Spleen (tissue), 11 donors: ENCODE measurements around the gene CD200R1. TPM values are rescaled to one million over a fixed set of nuclear protein-coding genes. Genes with fewer than 3 reads are reported as not detected.

ENCODE experiments used
- DNase-seq: peaks from one replicate; pipeline ENCODE4 v3.0.0-alpha.2; 2020
- H3K27ac ChIP-seq, 8 donors: fragments of 200-600 bp; sonication (generic) in 7 of 8; 1 replicate in 4 of 8; 2 replicates in 4 of 8; pipeline versions ENCODE4 v1.5.0 to v1.8.0; 2016 to 2021; ENCODE audit warnings: inconsistent platforms in 4 of 8, mild to moderate bottlenecking in 4 of 8, moderate library complexity in 1 of 8
- H3K27me3 ChIP-seq, 7 donors: fragments of 200-600 bp; sonication (generic) in 6 of 7; replicated peaks in 1 of 7; 1 replicate in 4 of 7; 2 replicates in 3 of 7; pipeline versions ENCODE4 v1.5.0 to v1.8.0; 2016 to 2021; ENCODE audit warnings: inconsistent platforms in 3 of 7, mild to moderate bottlenecking in 1 of 7
- H3K36me3 ChIP-seq, 6 donors: fragments of 200-600 bp; sonication (generic) in 5 of 6; 1 replicate in 4 of 6; 2 replicates in 2 of 6; pipeline versions ENCODE4 v1.5.0 to v1.8.0; 2016 to 2021; ENCODE audit warnings: inconsistent platforms in 2 of 6
- H3K4me1 ChIP-seq, 6 donors: fragments of 200-600 bp; sonication (generic) in 5 of 6; 1 replicate in 3 of 6; 2 replicates in 3 of 6; pipeline versions ENCODE4 v1.5.0 to v1.8.0; 2016 to 2021; ENCODE audit warnings: inconsistent platforms in 3 of 6
- H3K4me3 ChIP-seq, 8 donors: fragments of 200-600 bp; sonication (generic) in 7 of 8; 1 replicate in 4 of 8; 2 replicates in 4 of 8; pipeline versions ENCODE4 v1.5.0 to v1.8.0; 2016 to 2021; ENCODE audit warnings: inconsistent platforms in 4 of 8, mild to moderate bottlenecking in 4 of 8, moderate library complexity in 2 of 8
- H3K9me3 ChIP-seq, 8 donors: fragments of 200-600 bp; sonication (generic) in 7 of 8; 1 replicate in 4 of 8; 2 replicates in 4 of 8; pipeline versions ENCODE4 v1.5.0 to v1.8.0; 2016 to 2021; ENCODE audit warnings: inconsistent platforms in 4 of 8
- CTCF ChIP-seq, 11 experiments: fragments of 200-600 bp in 7 of 11; fragments of 450-650 bp in 4 of 11; sonication (generic) in 4 of 11; IDR thresholded peaks in 8 of 11; conservative IDR thresholded peaks in 3 of 11; 1 replicate in 7 of 11; 2 replicates in 4 of 11; pipeline versions ENCODE4 v1.4.0 to v1.8.0; 2016 to 2021; ENCODE audit warnings: antibody characterized with exemption in 11 of 11, inconsistent platforms in 4 of 11, mild to moderate bottlenecking in 1 of 11
- POLR2A ChIP-seq, 3 donors: fragments of 450-650 bp; IDR thresholded peaks; one replicate each; pipeline ENCODE4 v1.5.1; 2017; ENCODE audit warnings: antibody characterized with exemption in 3 of 3, mild to moderate bottlenecking in 1 of 3
- POLR2AphosphoS5 ChIP-seq, 3 donors: sonication (generic); formaldehyde crosslinking; IDR thresholded peaks; one replicate each; pipeline ENCODE4 v1.5.1; 2017; ENCODE audit warnings: antibody characterized with exemption in 3 of 3
- WGBS, 5 donors: extraction: QIAGEN DNeasy Blood & Tissue Kit in 3 of 5; methylation state at CpG; one replicate each; pipeline versions ENCODE4 v1.1.5 to v1.1.7; 2013 to 2018; 5-methylcytosine and 5-hydroxymethylcytosine counted together
- intact Hi-C: fragments of 100-400 bp; cut with DNase I; formaldehyde crosslinking; loops from one replicate; pipeline ENCODE4 v1.15.0; 2023; ENCODE audit warnings: low total_unique reads
- polyA plus RNA-seq, 3 donors: library from polyadenylated mRNA; stranded (reverse); fragments of 200-250 nt; gene quantifications; one replicate each; pipeline ENCODE4 v1.2.1, GENCODE V29; 2013
- total RNA-seq, 7 donors: library from RNA; depleted of rRNA in 3 of 7; stranded (reverse); fragments of >200 nt in 3 of 7; fragmentation: NEBNext Ultra II Directional in 4 of 7; extraction: Animal tissue kit (Norgen Biotek cat#: 25700) in 4 of 7; gene quantifications; one replicate each; pipeline versions ENCODE4 v1.1.0 to v1.2.1, GENCODE V29; 2016 to 2021
- donor health status: healthy with polysubstance abuse.
- donor health status: DM: no; HTN: no; CAD: no; lungs with moderate emphysema.
- donor health status: DM: no; HTN: no; CAD: no.
- donor health status: Bipolar disorder and iron deficiency.
- donor health status: healthy.
- donor health status: DM: no; HTN: no; CAD: no.
- donor health status: DM: yes; HTN: yes; CAD: no.

CD200R1 gene
- total and polyA plus RNA-seq, 10 donors, result 0.91 to 14.0 (median 9.9) TPM

GRCh38 chr3:113018536-113019181, 43.8 kb upstream of the CD200R1 start:
- H3K36me3 ChIP-seq, result peaks cover 0 to 38% (median 20%) of the 10 kb centered on the region in 6 donors
- peaks cover 23 to 76% (median 38%) of the 10 kb centered on the region in 6 donors for H3K4me1 ChIP-seq
- H3K4me3 ChIP-seq, result peak overlapping the region; percentile 73 to 87 (median 78)
- no peak for TF ChIP-seq POLR2AphosphoS5 (IDR thresholded peaks at IDR 0.05)
- TF ChIP-seq CTCF (IDR thresholded peaks at IDR 0.05 in 8 of 11, conservative IDR thresholded peaks at IDR 0.05 in 3 of 11), result no peak
- no peak for TF ChIP-seq POLR2A (IDR thresholded peaks at IDR 0.05)
- H3K9me3 ChIP-seq, result no peaks in the 10 kb centered on the region
- intact Hi-C loops, result no loop called here
- 4 to 10% (median 7%) methylated on average over 13 of the region's 13 CpGs for WGBS, 5 donors
- no peak for DNase-seq
- H3K27me3 ChIP-seq, result no peaks in the 10 kb centered on the region
- peak overlapping the region; percentile 90 to 96 (median 92) for H3K27ac ChIP-seq

- intact Hi-C loops, result no loop called here
- no peak overlapping the region for H3K4me3 ChIP-seq
- H3K9me3 ChIP-seq, result no peaks in the 10 kb centered on the region
- no peak for DNase-seq
- H3K4me1 ChIP-seq, result peaks cover 10 to 67% (median 23%) of the 10 kb centered on the region in 6 donors
- no peak overlapping the region for H3K27ac ChIP-seq
- peaks cover 0 to 88% (median 55%) of the 10 kb centered on the region in 6 donors for H3K36me3 ChIP-seq
- no peak for TF ChIP-seq POLR2A (IDR thresholded peaks at IDR 0.05)
- TF ChIP-seq POLR2AphosphoS5 (IDR thresholded peaks at IDR 0.05), result no peak
- no peak for TF ChIP-seq CTCF (IDR thresholded peaks at IDR 0.05 in 8 of 11, conservative IDR thresholded peaks at IDR 0.05 in 3 of 11)
- no peaks in the 10 kb centered on the region for H3K27me3 ChIP-seq
Measured at GRCh38 chr3:113013593-113013992, 38.7 kb upstream of the CD200R1 start.

GRCh38 chr3:113008117-113008516, 33.2 kb upstream of the CD200R1 start:
- 77 to 93% (median 84%) methylated on average over 3 of the region's 3 CpGs for whole genome bisulfite sequencing, 5 donors
- intact Hi-C loops, result no loop called here
- no peak overlapping the region for H3K27ac ChIP-seq
- no peak for DNase-seq
- peaks cover 0 to 45% (median 2%) of the 10 kb centered on the region in 6 donors for H3K4me1 ChIP-seq
- H3K27me3 ChIP-seq, result no peaks in the 10 kb centered on the region
- no peaks in the 10 kb centered on the region for H3K9me3 ChIP-seq
- no peak overlapping the region for H3K4me3 ChIP-seq
- TF ChIP-seq POLR2AphosphoS5 (IDR thresholded peaks at IDR 0.05) (no peak), POLR2A (IDR thresholded peaks at IDR 0.05) (no peak), CTCF (IDR thresholded peaks at IDR 0.05 in 8 of 11, conservative IDR thresholded peaks at IDR 0.05 in 3 of 11) (no peak)
- peaks cover 0 to 100% (median 70%) of the 10 kb centered on the region in 6 donors for H3K36me3 ChIP-seq

GRCh38 chr3:113006359-113007056, 31.6 kb upstream of the CD200R1 start:
- intact Hi-C loops, result no loop called here
- peaks cover 0 to 100% (median 70%) of the 10 kb centered on the region in 6 donors for H3K36me3 ChIP-seq
- TF ChIP-seq POLR2AphosphoS5 (IDR thresholded peaks at IDR 0.05) (no peak), POLR2A (IDR thresholded peaks at IDR 0.05) (no peak), CTCF (IDR thresholded peaks at IDR 0.05 in 8 of 11, conservative IDR thresholded peaks at IDR 0.05 in 3 of 11) (no peak)

More at GRCh38 chr3:113006359-113007056, 31.6 kb upstream of the CD200R1 start:
- H3K4me3 ChIP-seq, result no peak overlapping the region
- DNase-seq, result no peak
- no peaks in the 10 kb centered on the region for H3K27me3 ChIP-seq
- H3K9me3 ChIP-seq, result no peaks in the 10 kb centered on the region
- peak overlapping the region in 5 of 8 donors; percentile 17 to 48 (median 31) for H3K27ac ChIP-seq
- H3K4me1 ChIP-seq, result peaks cover 0 to 53% (median 2%) of the 10 kb centered on the region in 6 donors
- WGBS, 5 donors, result 73 to 88% (median 84%) methylated on average over 4 of the region's 4 CpGs
